CD4-positive, alpha-beta T cell treated with Interleukin-4 for 4 hours (primary cell): Measurements from ENCODE around the gene DLGAP4.

ENCODE experiments used
- DNase-seq: peaks from one replicate; pipeline ENCODE4 v3.0.0-alpha.2; 2020

The DLGAP4 gene

DNA sequence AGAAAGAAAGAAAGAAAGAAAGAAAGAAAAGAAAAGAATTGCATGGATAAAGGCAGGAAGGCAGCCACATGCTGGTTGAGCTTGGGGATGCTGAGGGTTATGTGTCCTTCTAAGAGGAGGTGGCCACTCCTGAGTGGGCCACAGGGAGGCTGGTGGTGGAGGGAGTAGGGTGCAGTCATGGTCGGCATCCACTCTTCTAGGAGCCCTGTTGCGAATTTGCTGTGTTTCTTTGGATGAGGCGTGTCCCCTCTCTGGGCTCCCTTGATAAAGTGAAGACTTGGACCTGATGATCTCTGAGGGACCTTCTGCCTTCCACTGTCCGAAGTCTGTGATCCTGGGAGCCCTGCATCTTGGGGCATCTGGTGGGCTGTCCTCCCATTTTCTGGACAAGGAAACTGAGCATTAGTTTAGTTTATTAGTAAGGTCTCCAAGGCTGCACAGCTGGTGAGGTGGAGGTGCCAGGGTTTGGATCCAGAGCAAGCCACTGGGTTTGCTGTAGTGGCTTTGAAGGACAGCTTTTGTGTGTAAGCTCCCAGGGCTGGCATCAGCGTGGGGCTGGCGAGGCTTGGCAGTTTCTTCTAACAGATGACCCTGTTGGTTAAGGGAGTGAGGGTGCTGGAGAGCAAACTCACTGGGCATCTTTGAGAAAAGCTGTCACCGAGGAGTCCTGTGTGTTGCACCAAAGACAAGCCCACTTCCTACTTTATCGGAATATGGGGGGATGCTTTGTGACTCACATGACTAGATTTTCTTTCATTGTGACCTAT, 4.3 kb downstream of the DLGAP4 start:
- no peak for DNase-seq

- no peak for DNase-seq
Observed at GRCh38 chr20:36311141-36311853, 5.2 kb downstream of the DLGAP4 start.

DNA sequence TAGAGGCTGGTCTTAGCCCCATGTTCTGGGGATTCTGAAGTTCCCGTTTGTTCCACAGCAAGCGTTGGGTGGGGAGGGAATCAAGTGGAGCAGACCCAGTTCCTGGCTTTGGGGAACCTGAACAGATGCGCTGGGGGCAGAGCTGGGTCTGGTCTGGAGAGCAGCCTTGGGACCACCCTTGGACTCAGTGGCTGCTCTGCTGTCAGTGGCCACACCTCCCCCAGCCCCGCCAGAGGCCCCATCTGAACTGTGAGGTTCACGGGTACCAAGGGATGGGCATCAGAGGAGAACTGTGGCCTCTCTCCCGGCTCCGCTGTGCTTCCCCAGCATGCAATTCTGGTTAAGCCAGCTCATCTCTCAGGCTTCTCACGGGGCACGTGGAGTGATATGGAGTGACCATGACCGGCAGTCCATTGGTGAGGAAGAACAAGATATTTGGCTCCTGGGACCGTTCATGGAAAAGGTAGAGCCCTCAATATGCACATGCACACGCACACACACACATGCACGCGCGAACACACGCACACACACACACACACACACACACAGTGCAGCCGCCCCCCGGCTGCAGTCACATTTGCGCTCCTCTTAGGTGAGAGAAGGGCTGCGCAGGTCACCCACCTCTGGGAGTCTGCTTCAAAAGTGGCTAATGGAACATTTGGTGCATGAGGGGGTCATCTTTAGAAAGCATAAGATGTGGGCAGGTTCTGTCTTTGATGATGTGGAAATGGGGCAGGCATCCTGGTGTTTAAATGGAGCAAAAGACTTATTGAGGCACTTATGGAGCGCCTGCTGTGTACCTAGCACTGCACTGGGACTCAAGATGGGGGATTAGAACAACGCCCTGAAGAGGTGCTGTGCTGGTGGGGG, 6.0 kb downstream of the DLGAP4 start:
- no peak for DNase-seq

- DNase-seq: no peak
Observed at GRCh38 chr20:36312724-36313441, 6.7 kb downstream of the DLGAP4 start.

DNA sequence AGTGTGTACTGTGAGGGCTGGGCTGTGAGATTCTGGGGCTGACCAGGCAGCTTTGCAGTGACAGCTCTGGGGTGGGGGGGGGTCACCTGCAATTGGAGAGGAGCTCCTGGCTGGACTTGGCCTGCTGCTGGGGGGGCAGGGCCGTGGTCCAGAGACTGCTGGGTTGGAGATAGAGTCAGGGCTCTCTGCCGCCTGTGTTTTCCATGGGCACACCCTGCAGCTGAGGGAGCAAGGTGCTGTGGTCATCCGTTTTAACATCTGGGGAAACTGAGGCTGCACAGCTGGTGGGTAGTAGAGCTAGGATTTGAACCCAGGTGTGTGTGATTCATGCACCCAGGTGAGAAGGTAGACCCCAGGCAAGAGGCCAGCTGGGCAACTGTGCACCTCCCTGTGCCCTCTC, 7.3 kb downstream of the DLGAP4 start:
- DNase-seq: no peak

DNA sequence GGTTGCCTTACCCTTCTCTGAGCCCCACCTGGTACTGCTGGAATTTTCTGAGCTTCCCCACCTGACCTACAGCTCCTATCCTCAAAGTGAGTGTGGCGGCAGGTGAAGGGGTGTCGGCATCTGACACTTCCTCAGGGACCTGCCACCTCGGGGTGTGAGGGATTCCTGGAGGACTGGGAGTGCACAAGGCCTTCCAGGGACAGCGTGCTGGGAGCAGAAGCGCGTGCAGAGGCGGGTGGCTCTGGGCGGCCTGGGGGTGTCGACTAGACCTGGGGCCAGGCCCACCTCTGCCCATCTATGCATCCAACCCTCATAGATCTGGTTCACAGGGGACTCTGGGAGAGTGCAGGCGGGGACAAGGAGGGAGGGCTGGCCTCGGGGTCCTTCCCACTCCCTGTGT, 7.8 kb downstream of the DLGAP4 start:
- no peak for DNase-seq

DNA sequence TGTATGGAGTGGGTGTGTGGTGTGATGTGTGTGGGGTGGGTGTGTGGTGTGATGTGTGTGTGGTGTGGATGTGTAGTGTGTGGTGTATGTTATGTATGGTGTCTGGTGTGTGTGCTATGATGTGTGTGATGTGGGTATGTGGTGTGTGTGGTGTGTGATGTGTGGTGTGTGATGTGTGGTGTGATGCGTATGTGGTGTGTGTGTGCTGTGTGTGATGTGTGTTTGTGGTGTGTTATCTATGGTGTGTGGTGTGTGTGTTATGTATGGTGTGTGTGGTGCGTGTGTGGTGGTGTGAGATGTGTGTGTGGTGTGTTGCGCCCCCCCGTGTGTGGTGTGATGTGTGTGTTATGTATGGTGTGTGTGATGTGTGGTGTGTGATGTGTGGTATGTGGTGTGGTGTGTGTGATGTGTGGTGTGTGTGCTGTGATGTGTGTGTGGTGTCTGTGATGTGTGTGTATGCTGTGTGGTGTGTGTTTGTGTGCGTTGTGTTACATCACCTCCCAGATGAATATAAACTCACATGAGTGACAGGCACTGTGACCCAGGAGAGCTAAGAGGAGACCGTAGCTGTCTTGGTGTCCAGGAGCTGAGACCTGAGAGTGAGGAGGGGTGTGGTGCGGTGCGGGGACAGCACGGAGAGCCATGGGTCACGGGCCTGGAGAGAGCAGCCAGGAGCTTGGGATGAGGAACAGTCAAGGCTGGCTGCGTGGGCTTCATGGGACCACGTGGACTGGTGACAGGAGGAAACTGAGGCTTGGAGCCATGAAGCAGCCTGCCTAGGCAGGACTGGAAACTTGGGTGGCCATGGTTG, 8.8 kb downstream of the DLGAP4 start:
- DNase-seq: no peak

DNA sequence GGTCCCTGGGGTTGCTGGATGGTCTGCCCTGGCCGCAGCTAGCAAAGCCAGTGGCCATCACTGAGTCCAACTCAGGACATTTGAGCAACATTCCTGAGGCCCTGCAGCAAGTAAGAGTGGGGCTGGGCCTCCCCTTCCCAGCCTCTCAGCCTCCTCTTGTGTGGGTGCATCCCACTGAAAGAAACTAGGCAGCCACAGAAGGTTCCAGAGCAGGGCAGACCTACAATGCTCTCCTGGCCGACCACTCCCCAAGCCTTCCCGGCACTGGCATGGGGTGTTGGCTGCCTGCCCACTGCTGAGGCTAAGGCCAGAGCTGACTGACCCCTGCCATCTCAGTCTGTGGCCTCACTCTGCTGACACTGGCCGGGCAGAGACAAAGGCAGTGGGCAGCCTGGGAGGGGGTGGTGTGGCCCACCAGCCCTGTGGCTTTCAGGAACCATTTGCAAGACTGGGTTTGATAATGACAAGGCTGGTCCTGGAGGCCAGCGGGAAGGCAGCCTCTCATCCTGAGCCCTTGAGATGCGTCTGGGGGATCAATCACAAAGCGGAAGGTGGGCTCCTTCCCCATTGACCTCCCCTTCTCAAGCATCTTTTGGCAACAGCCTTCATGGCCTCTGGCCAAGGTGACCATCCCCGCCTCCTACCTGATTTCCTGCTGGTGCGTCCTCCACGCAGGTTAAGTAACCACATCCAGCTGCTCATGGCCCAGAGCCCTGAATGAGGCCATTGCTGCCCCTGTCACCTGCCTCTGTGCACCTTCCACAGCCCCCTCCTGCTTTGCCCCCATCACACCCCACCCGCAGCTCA, 9.6 kb downstream of the DLGAP4 start:
- no peak for DNase-seq

DNA sequence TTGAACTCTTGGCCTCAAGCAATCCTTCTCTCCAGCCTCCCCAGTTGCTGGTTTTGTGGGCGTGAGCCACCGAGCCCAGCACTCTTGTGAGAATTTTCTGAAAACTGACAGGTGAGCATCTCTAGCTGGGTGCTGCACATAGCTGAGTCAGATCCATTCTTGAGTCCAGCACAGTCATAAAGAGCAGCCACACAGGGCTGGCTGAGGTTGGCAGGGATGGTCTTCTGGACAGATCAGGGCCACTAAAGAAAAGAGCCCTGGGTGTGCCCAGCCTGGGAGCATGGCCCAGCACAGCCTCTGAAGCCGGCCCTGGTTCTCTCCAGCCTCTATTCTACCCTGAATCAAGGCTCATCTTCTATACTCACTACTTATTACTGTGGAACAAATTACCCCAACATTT, 11.5 kb downstream of the DLGAP4 start:
- no peak for DNase-seq

- no peak for DNase-seq
Observed at GRCh38 chr20:36318166-36318565, 12.0 kb downstream of the DLGAP4 start.

DNA sequence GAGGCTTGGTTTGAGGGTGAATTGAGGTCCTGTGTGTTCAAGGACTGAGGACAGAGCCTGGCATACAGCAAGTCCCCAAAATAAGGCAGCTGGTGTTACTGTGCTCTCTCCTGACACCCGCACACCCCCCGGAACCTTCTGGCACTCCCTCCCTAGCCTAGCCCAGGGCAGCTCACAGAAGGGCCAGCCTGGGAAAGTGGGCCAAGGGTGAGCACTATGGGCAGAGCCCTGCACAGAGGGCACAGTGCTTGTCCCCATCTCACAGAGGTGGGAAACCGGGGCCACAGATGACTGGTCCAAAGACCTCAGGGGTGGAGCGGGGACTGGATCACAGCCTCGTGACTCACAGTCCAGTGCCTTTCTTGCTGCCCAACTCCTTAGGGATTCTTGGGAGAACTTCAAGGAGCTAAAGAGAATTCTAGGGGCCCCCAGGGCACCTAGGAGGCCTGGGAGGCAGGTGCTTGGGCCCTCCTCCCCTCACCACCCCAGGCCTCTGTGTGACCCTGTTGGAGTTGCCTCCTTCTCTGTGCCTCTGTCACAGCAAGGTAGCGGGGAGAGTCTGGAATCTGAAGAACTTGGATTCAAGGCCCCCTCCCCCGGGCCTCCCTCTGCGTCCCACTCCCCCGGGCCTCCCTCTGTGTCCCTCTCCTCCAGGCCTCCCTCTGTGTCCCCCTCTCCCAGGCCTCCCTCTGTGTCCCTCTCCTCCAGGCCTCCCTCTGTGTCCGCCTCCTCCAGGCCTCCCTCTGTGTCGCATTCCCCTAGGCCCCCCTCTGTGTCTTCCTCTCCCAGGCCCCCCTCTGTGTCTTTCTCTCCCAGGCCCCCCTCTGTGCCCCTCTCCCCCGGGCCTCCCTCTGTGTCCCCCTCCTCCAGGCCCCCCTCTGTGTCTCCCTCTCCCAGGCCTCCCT, 13.5 kb downstream of the DLGAP4 start:
- DNase-seq: no peak

DNA sequence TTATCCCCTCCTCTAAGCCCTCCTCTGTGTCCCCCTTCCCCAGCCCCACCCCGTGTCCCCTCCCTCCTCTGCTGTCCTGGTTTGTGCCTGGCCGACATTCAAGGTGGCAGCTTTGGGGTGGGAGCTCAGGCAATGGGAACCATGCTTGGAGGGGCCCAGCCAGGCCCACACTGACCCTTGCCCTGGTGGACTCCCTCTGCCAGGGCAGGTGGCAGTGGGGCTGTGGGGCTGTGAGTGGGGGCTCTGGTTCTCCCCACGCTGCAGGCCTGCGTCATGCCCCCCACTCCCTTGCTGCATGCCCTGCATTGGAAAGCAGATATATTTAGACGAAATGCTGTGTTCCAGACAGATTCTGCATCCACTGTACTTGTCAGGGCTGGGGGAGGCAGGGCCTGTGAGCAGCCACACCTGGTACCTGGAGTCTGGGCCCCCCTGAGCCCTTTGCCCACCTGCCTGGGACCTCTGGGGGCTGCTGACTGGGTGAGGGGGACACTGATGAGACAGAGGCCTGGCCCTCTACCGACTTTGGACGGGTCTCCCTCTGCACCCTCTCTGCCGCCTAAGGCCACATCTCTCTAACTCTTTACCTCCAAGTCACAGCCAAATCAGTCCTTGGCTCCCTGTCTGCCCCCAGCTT, 14.2 kb downstream of the DLGAP4 start:
- no peak for DNase-seq

DNA sequence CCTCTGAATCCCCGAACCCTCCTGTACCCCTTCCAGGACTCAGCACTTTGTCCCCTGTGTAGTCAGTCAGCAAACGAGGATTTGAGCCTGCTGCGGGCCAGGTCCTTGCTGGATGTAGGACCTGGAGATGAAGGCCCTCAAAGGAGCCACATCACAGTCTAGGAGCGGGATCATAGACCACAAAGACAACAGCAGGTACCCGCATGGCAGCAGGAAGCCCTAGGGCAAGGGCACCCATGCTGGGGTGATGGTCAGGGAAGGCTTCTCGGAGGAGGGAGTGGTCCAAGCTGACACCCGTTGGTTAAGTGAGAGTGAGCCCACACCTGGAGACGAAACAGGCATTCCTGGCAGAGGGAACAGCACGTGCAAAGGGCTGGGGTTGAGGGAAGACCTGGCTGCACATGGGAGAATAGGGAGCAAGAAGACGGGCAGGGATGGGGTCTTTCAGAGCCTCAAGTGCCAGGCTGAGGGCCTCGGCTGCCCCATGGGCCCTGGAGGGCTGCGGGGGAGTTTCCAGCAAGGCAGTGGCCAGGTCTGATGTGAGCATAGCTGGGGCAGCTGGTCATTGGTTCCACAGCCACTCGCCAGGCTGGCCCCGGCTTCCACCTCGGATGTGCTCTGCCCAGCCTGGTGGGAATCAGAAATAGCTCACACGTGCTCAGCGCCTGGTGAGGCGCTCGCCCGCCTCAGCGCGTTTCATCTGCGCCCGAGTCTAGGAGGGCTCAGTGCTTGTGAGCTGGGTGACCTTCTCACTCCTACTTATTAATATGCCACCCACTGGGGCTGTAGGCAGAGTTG, 15.0 kb downstream of the DLGAP4 start:
- no peak for DNase-seq

GRCh38 chr20:36322131-36322530, 16.0 kb downstream of the DLGAP4 start:
- no peak for DNase-seq

- no peak for DNase-seq
Observed at GRCh38 chr20:36330091-36330490, 24.0 kb downstream of the DLGAP4 start.

- no peak for DNase-seq
Observed at GRCh38 chr20:36331209-36331608, 25.1 kb downstream of the DLGAP4 start.

GRCh38 chr20:36333841-36334240, 27.7 kb downstream of the DLGAP4 start:
- DNase-seq: no peak
